ENCODE measurements around the gene WBP2NL. TPM values are rescaled to one million over a fixed set of nuclear protein-coding genes. Genes with fewer than 3 reads are reported as not detected.

The WBP2NL gene
- total RNA-seq, 1 experiment from 2014 or later = 0.22 TPM

DNA sequence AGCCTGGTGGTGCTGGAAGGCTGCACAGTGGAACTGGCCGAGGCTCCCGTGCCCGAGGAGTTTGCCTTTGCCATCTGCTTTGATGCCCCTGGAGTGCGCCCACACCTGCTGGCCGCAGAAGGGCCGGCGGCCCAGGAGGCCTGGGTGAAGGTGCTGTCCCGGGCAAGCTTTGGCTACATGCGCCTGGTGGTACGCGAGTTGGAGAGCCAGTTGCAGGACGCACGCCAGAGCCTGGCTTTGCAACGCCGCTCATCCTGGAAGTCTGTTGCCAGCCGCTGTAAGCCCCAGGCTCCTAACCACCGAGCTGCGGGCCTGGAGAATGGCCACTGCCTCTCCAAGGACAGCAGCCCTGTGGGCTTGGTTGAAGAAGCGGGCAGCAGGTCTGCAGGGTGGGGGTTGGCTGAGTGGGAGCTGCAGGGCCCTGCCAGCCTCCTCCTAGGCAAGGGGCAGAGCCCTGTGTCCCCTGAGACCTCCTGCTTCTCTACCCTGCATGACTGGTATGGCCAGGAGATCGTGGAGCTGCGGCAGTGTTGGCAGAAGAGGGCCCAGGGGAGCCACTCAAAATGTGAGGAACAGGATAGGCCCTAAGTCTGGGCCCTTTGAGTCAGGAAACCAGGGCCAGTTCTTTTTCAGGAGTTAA lies 79.0 kb downstream of the WBP2NL start:
- no peak overlapping the region for H2BK15ac ChIP-seq (ENCODE audit: low read depth, low read length)
- H3K4me1 Mint-ChIP-seq = peaks cover 18 to 22% of the 10 kb centered on the region in 2 experiments
- H3K36me3 Mint-ChIP-seq (ENCODE audit: insufficient read depth in 1 of 3, low read depth in 3 of 3) = peaks cover 5 to 10% (median 5%) of the 10 kb centered on the region in 3 experiments; a peak in 6 of 7 replicates
- peaks cover 3% of the 10 kb centered on the region; the same call in 1 of the 2 replicates for H3K27me3 Mint-ChIP-seq (ENCODE audit: low read depth)
- H3K14ac ChIP-seq (ENCODE audit: insufficient read depth, low read length) = no peak overlapping the region
- H3K79me1 ChIP-seq (ENCODE audit: insufficient read depth, low read depth, low read length, poor library complexity, severe bottlenecking) = no peaks in the 10 kb centered on the region
- H3K4me2 ChIP-seq (ENCODE audit: insufficient read depth, insufficient read length, low read length) = no peak overlapping the region
- H3K27me3 ChIP-seq (ENCODE audit: insufficient read depth, low read length) = no peaks in the 10 kb centered on the region
- H3K27ac ChIP-seq (ENCODE audit: insufficient read length, low read depth, low read length) = no peak overlapping the region
- H4K8ac ChIP-seq (replicated peaks; ENCODE audit: insufficient read length, low read depth, low read length) = no peak overlapping the region
- TF ChIP-seq, protein P1, sequence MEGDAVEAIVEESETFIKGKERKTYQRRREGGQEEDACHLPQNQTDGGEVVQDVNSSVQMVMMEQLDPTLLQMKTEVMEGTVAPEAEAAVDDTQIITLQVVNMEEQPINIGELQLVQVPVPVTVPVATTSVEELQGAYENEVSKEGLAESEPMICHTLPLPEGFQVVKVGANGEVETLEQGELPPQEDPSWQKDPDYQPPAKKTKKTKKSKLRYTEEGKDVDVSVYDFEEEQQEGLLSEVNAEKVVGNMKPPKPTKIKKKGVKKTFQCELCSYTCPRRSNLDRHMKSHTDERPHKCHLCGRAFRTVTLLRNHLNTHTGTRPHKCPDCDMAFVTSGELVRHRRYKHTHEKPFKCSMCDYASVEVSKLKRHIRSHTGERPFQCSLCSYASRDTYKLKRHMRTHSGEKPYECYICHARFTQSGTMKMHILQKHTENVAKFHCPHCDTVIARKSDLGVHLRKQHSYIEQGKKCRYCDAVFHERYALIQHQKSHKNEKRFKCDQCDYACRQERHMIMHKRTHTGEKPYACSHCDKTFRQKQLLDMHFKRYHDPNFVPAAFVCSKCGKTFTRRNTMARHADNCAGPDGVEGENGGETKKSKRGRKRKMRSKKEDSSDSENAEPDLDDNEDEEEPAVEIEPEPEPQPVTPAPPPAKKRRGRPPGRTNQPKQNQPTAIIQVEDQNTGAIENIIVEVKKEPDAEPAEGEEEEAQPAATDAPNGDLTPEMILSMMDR (conservative IDR thresholded peaks at IDR 0.05) = no peak
- no peaks in the 10 kb centered on the region; a peak in 1 of 5 replicates for H3K9me3 Mint-ChIP-seq
- H2BK20ac ChIP-seq (ENCODE audit: low read depth, low read length, poor library complexity, severe bottlenecking) = no peak overlapping the region
- no peak overlapping the region for H3K56ac ChIP-seq (ENCODE audit: insufficient read length, low read depth, low read length)
- H3K4me3 Mint-ChIP-seq = no peak overlapping the region
- DNase-seq = no peak
- no peaks in the 10 kb centered on the region for H4K20me1 ChIP-seq (ENCODE audit: control insufficient read depth, insufficient read depth, insufficient read length)
- no peak overlapping the region for H2BK5ac ChIP-seq (ENCODE audit: insufficient read length, low read length)
- H2BK120ac ChIP-seq (ENCODE audit: low read depth, low read length, poor library complexity, severe bottlenecking) = no peak overlapping the region
- no peaks in the 10 kb centered on the region for H3K4me1 ChIP-seq (ENCODE audit: insufficient read depth, low read length)
- no peak overlapping the region for H3K27ac Mint-ChIP-seq
- H3K9me3 ChIP-seq (ENCODE audit: control insufficient read depth, low read depth, low read length) = no peaks in the 10 kb centered on the region
- H2AK5ac ChIP-seq (ENCODE audit: insufficient read length, low read length) = no peak overlapping the region
- H2AFZ ChIP-seq (ENCODE audit: low read length) = no peak overlapping the region
- H3T11ph ChIP-seq (ENCODE audit: low read length) = no peak overlapping the region
- H3K18ac ChIP-seq (ENCODE audit: insufficient read length, low read depth, low read length) = no peak overlapping the region
- no peak overlapping the region for H4K91ac ChIP-seq (ENCODE audit: insufficient read length, low read depth, low read length)
- no peak overlapping the region for H3K23ac ChIP-seq (ENCODE audit: insufficient read length, low read depth, low read length)
- no peak overlapping the region; the same call in 1 of the 2 replicates for H3K4ac ChIP-seq (ENCODE audit: low read depth, low read length)
- H3K23me2 ChIP-seq (ENCODE audit: insufficient read length, low read depth, low read length, poor library complexity, severe bottlenecking) = peaks cover 6% of the 10 kb centered on the region
- WGBS (ENCODE audit: extremely low coverage, insufficient read length, low lambda C conversion rate) = no CpG with 5 or more reads among the region's 21 CpGs
- no peak overlapping the region for H3K9ac ChIP-seq (ENCODE audit: extremely low read depth, insufficient read length, low read length)
- H4K5ac ChIP-seq (ENCODE audit: insufficient read length, low read depth, low read length) = no peak overlapping the region
- no peak overlapping the region for H2BK12ac ChIP-seq (ENCODE audit: insufficient read length, low read depth, low read length)
- no peaks in the 10 kb centered on the region for H3K79me2 ChIP-seq (ENCODE audit: insufficient read depth, low read length)

Other genes starting within 250 kb of the WBP2NL start
- gene CCDC134, start 198.1 kb upstream of the WBP2NL start, total RNA-seq (2021) = 19.3 and 20.7 TPM in 2 replicates
- 144 and 146 TPM in 2 replicates for gene SREBF2, start 165.7 kb upstream of the WBP2NL start, total RNA-seq (2021)
- gene SHISA8, start 83.7 kb upstream of the WBP2NL start, total RNA-seq (2021) = 0.72 and 1.4 TPM in 2 replicates
- gene TNFRSF13C, start 72.0 kb upstream of the WBP2NL start, total RNA-seq (2021) = 1.6 and 1.9 TPM in 2 replicates
- gene CENPM, start 51.6 kb upstream of the WBP2NL start, total RNA-seq (2021) = 36.5 and 37.2 TPM in 2 replicates
- 32.4 and 33.3 TPM in 2 replicates for gene SEPTIN3, start 29.3 kb upstream of the WBP2NL start, total RNA-seq (2021)
- gene NAGA, start 72.0 kb downstream of the WBP2NL start, total RNA-seq (2021) = 16.1 and 16.6 TPM in 2 replicates
- 2.6 and 3.2 TPM in 2 replicates for gene PHETA2, start 75.5 kb downstream of the WBP2NL start, total RNA-seq (2021)
- gene SMDT1, start 80.9 kb downstream of the WBP2NL start, total RNA-seq (2021) = 44.8 and 45.0 TPM in 2 replicates
- 91.7 and 102 TPM in 2 replicates for gene NDUFA6, start 92.0 kb downstream of the WBP2NL start, total RNA-seq (2021)
- gene CYP2D6, start 132.0 kb downstream of the WBP2NL start, total RNA-seq (2021) = 2.0 and 2.3 TPM in 2 replicates